Measurements from ENCODE around the gene BCR. TPM values are rescaled to one million over a fixed set of nuclear protein-coding genes. Genes with fewer than 3 reads are reported as not detected.
A peak's percentile ranks its signal among the peaks of the same experiment; 100 is the strongest.

BCR gene
- total and polyA plus RNA-seq, 2 of the 13 experiments (the other 11 are each of a cell fraction or from before 2014, with no cell fraction given), result 19.9 to 33.6 TPM

- TF ChIP-seq ZNF749 (CRISPR knock-in tag; IDR thresholded peaks at IDR 0.05; ENCODE audit: borderline replicate concordance) (no peak), AGO1 (IDR thresholded peaks at IDR 0.05; ENCODE audit: low read depth, low read length, poor library complexity, severe bottlenecking) (no peak), EZH2 (conservative IDR thresholded peaks at IDR 0.05; ENCODE audit: low read depth, low read length) (no peak), TCF7L2 (IDR thresholded peaks at IDR 0.05; ENCODE audit: low read depth, low read length) (no peak), ZFP1 (CRISPR knock-in tag; IDR thresholded peaks at IDR 0.05) (no peak), SMYD3 (CRISPR knock-in tag; IDR thresholded peaks at IDR 0.05) (no peak), ZNF18 (CRISPR knock-in tag; IDR thresholded peaks at IDR 0.05; ENCODE audit: insufficient replicate concordance) (no peak), KMT2A (CRISPR knock-in tag; IDR thresholded peaks at IDR 0.05) (peak; percentile 18; the same call in 1 of the 2 replicates), MTF2 (CRISPR knock-in tag; IDR thresholded peaks at IDR 0.05; ENCODE audit: borderline replicate concordance) (no peak), CERS6 (CRISPR knock-in tag; IDR thresholded peaks at IDR 0.05) (no peak), ZEB1 (IDR thresholded peaks at IDR 0.05; ENCODE audit: insufficient replicate concordance, low read depth) (no peak), SRF (IDR thresholded peaks at IDR 0.05; ENCODE audit: low read depth, low read length) (no peak), ZNF772 (CRISPR knock-in tag; IDR thresholded peaks at IDR 0.05) (no peak; the same call in 1 of the 2 replicates), ZMAT5 (CRISPR knock-in tag; IDR thresholded peaks at IDR 0.05; ENCODE audit: borderline replicate concordance, low read depth) (no peak), TEAD2 (CRISPR knock-in tag; IDR thresholded peaks at IDR 0.05) (no peak), FIP1L1 (IDR thresholded peaks at IDR 0.05; ENCODE audit: borderline replicate concordance, insufficient read depth, low read depth, low read length) (no peak), RAD51 (IDR thresholded peaks at IDR 0.05; ENCODE audit: borderline replicate concordance) (no peak)
- TF ChIP-seq, protein P1, sequence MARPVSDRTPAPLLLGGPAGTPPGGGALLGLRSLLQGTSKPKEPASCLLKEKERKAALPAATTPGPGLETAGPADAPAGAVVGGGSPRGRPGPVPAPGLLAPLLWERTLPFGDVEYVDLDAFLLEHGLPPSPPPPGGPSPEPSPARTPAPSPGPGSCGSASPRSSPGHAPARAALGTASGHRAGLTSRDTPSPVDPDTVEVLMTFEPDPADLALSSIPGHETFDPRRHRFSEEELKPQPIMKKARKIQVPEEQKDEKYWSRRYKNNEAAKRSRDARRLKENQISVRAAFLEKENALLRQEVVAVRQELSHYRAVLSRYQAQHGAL (CRISPR knock-in tag; IDR thresholded peaks at IDR 0.05; ENCODE audit: not compliant biosample characterization), result no peak
- TF ChIP-seq, protein P2, sequence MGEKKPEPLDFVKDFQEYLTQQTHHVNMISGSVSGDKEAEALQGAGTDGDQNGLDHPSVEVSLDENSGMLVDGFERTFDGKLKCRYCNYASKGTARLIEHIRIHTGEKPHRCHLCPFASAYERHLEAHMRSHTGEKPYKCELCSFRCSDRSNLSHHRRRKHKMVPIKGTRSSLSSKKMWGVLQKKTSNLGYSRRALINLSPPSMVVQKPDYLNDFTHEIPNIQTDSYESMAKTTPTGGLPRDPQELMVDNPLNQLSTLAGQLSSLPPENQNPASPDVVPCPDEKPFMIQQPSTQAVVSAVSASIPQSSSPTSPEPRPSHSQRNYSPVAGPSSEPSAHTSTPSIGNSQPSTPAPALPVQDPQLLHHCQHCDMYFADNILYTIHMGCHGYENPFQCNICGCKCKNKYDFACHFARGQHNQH (CRISPR knock-in tag; IDR thresholded peaks at IDR 0.05), result no peak
- TF ChIP-seq, protein P3, sequence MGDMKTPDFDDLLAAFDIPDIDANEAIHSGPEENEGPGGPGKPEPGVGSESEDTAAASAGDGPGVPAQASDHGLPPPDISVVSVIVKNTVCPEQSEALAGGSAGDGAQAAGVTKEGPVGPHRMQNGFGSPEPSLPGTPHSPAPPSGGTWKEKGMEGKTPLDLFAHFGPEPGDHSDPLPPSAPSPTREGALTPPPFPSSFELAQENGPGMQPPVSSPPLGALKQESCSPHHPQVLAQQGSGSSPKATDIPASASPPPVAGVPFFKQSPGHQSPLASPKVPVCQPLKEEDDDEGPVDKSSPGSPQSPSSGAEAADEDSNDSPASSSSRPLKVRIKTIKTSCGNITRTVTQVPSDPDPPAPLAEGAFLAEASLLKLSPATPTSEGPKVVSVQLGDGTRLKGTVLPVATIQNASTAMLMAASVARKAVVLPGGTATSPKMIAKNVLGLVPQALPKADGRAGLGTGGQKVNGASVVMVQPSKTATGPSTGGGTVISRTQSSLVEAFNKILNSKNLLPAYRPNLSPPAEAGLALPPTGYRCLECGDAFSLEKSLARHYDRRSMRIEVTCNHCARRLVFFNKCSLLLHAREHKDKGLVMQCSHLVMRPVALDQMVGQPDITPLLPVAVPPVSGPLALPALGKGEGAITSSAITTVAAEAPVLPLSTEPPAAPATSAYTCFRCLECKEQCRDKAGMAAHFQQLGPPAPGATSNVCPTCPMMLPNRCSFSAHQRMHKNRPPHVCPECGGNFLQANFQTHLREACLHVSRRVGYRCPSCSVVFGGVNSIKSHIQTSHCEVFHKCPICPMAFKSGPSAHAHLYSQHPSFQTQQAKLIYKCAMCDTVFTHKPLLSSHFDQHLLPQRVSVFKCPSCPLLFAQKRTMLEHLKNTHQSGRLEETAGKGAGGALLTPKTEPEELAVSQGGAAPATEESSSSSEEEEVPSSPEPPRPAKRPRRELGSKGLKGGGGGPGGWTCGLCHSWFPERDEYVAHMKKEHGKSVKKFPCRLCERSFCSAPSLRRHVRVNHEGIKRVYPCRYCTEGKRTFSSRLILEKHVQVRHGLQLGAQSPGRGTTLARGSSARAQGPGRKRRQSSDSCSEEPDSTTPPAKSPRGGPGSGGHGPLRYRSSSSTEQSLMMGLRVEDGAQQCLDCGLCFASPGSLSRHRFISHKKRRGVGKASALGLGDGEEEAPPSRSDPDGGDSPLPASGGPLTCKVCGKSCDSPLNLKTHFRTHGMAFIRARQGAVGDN (CRISPR knock-in tag; IDR thresholded peaks at IDR 0.05), result peak; percentile 79
Measured at GRCh38 chr22:23180893-23181720, 798 bp downstream of the BCR start (continued).
